ENCODE data around the gene EDDM3A.
"Not testable (repeated sequence)": the region's sequence is repeated elsewhere in the genome, so short reads cannot be mapped to it uniquely, and the experiment has no call there.

DNA sequence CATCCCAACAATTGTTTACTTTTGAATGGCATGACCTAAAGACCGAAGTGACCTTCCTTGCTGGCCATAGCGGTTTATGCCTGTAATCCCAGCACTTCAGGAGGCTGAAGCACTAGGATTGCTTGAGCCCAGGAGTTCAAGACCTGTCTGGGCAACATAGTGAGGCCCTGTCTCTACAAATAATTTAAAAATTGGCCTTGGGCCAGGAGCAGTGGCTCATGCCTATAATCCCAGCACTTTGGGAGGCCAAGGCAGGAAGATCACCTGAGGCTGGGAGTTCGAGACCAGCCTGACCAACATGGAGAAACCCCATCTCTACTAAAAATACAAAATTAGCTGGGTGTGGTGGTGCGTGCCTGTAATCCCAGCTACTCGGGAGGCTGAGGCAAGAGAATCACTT, 13.8 kb downstream of the EDDM3A start:
- TF ChIP-seq, protein P1, sequence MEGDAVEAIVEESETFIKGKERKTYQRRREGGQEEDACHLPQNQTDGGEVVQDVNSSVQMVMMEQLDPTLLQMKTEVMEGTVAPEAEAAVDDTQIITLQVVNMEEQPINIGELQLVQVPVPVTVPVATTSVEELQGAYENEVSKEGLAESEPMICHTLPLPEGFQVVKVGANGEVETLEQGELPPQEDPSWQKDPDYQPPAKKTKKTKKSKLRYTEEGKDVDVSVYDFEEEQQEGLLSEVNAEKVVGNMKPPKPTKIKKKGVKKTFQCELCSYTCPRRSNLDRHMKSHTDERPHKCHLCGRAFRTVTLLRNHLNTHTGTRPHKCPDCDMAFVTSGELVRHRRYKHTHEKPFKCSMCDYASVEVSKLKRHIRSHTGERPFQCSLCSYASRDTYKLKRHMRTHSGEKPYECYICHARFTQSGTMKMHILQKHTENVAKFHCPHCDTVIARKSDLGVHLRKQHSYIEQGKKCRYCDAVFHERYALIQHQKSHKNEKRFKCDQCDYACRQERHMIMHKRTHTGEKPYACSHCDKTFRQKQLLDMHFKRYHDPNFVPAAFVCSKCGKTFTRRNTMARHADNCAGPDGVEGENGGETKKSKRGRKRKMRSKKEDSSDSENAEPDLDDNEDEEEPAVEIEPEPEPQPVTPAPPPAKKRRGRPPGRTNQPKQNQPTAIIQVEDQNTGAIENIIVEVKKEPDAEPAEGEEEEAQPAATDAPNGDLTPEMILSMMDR (conservative IDR thresholded peaks at IDR 0.05; ENCODE audit: low read length), result not testable (repeated sequence)
- not testable (repeated sequence) for TF ChIP-seq EZH2phosphoT487 (IDR thresholded peaks at IDR 0.05; ENCODE audit: borderline replicate concordance)

All from Loucy (cell line).